ENCODE data around the gene FBN1. TPM values are rescaled to one million over a fixed set of nuclear protein-coding genes. Genes with fewer than 3 reads are reported as not detected.

The FBN1 gene
- total RNA-seq, 1 donor from 2014 or later = 0.80 TPM

DNA sequence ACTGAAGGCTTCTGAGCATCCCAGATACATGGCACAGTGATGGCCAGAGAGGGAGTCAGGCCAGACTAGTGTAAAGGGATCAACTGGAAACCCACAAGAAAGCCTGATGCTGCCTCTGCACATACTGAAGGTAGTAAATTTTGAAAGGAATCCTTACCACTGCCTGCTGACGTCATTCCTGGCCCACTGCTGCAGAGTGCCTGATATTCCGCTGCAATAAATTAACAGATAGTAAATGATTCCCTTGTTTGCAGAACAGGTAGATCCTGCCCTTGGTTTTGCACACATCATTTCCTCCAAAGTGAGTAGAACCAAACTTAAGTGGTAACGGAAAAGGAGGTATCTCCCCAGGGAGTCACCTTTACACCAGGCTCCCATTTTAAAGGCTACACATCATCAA, 146.7 kb downstream of the FBN1 start:
- intact Hi-C loops (cut with micrococcal nuclease) = no loop called here
- no peak for DNase-seq (ENCODE audit: low spot score)
- H3K27ac Mint-ChIP-seq = no peak overlapping the region
- H3K4me3 Mint-ChIP-seq (ENCODE audit: low read depth) = no peak overlapping the region
- H3K36me3 Mint-ChIP-seq (ENCODE audit: low read depth) = no peaks in the 10 kb centered on the region
- H3K27me3 Mint-ChIP-seq (ENCODE audit: low read depth) = no peaks in the 10 kb centered on the region
- H3K9me3 Mint-ChIP-seq = no peaks in the 10 kb centered on the region
- no peaks in the 10 kb centered on the region for H3K4me1 Mint-ChIP-seq (ENCODE audit: low read depth)

DNA sequence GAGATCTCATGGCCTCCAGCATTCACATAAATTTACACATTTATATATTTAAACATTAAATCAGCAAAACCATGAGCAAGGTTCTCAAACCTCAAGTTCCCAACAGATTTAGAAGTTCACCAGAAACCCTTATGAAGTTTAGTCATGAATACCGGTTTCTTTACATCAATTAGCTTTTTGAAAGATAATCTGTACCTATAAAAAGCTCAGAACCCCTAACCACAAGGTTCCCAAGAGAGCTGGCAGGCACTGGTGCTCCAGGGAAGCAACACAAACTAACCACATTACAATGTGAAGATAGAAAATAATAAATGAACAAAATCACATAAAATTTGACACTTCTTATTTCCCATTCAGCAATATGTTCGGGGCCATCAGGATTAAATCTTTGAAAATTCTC, 150.9 kb downstream of the FBN1 start:
- no peaks in the 10 kb centered on the region for H3K36me3 Mint-ChIP-seq (ENCODE audit: low read depth)
- H3K4me3 Mint-ChIP-seq (ENCODE audit: low read depth) = no peak overlapping the region
- no peaks in the 10 kb centered on the region for H3K4me1 Mint-ChIP-seq (ENCODE audit: low read depth)
- intact Hi-C loops (cut with micrococcal nuclease) = no loop called here
- H3K27ac Mint-ChIP-seq = no peak overlapping the region
- no peaks in the 10 kb centered on the region for H3K27me3 Mint-ChIP-seq (ENCODE audit: low read depth)
- H3K9me3 Mint-ChIP-seq = no peaks in the 10 kb centered on the region
- DNase-seq (ENCODE audit: low spot score) = no peak

DNA sequence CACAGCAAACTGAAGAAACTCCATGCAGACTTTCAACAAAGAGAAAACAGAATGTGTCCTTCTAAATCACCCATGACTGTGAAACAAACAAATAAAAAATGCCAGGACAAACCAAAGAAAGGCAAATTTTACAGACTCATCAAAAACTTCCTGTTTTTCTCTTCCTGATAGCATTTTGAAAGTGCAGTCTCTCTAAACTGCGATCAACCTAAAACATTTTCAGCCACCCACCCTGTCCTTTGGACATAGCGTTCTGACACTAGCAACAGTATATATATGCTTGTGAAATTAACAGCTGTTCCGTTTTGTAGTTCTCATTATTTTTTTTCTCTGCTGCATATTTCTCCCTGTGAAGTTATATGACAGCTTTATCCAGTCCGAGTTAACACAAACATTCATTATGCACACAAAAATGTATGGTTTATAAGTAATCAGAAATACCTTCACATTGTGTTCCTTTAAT, 151.7 kb downstream of the FBN1 start:
- H3K4me3 Mint-ChIP-seq (ENCODE audit: low read depth) = no peak overlapping the region
- H3K27ac Mint-ChIP-seq = no peak overlapping the region

DNA sequence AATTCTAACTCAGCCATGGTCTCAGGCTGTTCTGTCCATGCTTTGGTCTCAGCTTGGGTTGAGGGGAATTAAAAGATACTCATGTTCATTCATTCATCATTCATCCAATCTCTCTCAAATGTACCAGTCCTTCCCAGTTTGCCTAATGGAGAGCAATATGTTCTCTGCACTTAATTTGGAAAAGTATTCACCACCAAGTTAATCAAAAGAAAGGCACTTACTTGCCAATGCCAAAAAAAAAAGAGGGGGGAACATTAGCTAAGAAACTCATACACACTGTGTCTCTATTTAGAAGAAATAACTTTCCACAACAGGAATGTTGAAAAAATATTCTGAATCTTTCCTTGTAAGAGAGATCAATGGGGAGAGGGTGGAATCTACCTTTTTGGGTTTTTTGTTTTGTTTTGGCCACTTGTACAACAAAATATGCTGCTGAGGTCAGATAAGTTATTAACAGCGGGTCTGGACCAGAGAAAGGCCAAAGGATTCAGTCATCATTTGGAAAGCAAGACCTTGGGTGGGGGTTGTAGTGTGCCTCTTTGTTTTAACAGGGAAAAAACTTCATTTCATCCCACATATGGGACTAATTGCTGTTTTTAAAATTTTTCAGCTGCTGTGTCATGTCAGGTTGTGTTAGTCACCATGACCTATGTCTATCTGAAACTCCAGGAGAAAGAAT, 152.3 kb downstream of the FBN1 start:
- no peak overlapping the region for H3K4me3 Mint-ChIP-seq (ENCODE audit: low read depth)
- H3K4me1 Mint-ChIP-seq (ENCODE audit: low read depth) = no peaks in the 10 kb centered on the region
- intact Hi-C loops (cut with micrococcal nuclease) = no loop called here
- H3K27me3 Mint-ChIP-seq (ENCODE audit: low read depth) = no peaks in the 10 kb centered on the region
- no peak for DNase-seq (ENCODE audit: low spot score)
- H3K27ac Mint-ChIP-seq = no peak overlapping the region
- no peaks in the 10 kb centered on the region for H3K9me3 Mint-ChIP-seq
- H3K36me3 Mint-ChIP-seq (ENCODE audit: low read depth) = no peaks in the 10 kb centered on the region

More for the DNA sequence above, 151.7 kb downstream of the FBN1 start:
- H3K9me3 Mint-ChIP-seq = no peaks in the 10 kb centered on the region
- no peaks in the 10 kb centered on the region for H3K36me3 Mint-ChIP-seq (ENCODE audit: low read depth)
- DNase-seq (ENCODE audit: low spot score) = no peak
- intact Hi-C loops (cut with micrococcal nuclease) = no loop called here
- H3K27me3 Mint-ChIP-seq (ENCODE audit: low read depth) = no peaks in the 10 kb centered on the region
- H3K4me1 Mint-ChIP-seq (ENCODE audit: low read depth) = no peaks in the 10 kb centered on the region

DNA sequence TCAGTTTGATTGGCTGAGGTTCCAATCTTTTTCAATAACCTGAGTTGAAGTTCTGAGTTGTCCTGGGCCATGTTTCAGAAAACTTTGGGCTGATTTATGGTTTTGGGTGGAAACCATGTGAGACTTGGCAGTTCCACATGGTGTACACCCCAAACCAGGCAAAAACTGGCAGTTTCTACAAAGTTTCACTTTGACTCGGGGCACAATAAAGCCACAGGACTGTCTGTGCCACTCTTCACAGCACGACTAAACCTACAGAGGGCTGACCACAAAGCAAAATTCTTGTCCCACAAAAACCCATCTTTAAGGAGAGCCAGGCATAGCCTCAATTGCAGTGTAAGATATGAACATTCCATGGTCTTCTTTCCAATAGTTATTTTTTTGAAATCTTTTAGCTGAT, 159.3 kb downstream of the FBN1 start:
- no peaks in the 10 kb centered on the region for H3K36me3 Mint-ChIP-seq (ENCODE audit: low read depth)
- no peak overlapping the region for H3K4me3 Mint-ChIP-seq (ENCODE audit: low read depth)
- H3K9me3 Mint-ChIP-seq = no peaks in the 10 kb centered on the region
- DNase-seq (ENCODE audit: low spot score) = no peak
- H3K4me1 Mint-ChIP-seq (ENCODE audit: low read depth) = no peaks in the 10 kb centered on the region
- H3K27me3 Mint-ChIP-seq (ENCODE audit: low read depth) = peaks cover 4% of the 10 kb centered on the region
- H3K27ac Mint-ChIP-seq = no peak overlapping the region
- intact Hi-C loops (cut with micrococcal nuclease) = no loop called here

DNA sequence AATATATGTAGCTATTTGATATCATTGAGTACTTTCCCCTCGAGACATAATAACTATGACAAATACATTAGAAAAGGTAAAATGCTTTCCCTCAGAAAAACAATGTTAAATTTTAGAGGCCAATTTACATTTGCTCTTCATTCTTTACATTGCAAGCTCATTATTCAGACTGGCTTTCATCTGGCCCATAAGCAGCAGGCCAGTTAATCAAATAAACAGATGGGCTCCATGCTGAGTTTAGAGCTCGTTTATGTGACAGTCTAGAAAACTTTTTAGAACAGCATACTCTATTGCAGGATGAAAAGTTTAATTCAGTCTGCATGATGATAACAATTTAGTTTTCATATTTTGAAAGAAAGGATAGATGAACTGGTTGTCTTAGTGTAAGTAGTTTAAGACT, 163.7 kb downstream of the FBN1 start:
- intact Hi-C loops (cut with micrococcal nuclease) = no loop called here
- Mint-ChIP-seq H3K36me3 (ENCODE audit: low read depth) (no peaks in the 10 kb centered on the region), H3K27me3 (ENCODE audit: low read depth) (peaks cover 6% of the 10 kb centered on the region), H3K9me3 (no peaks in the 10 kb centered on the region), H3K4me1 (ENCODE audit: low read depth) (no peaks in the 10 kb centered on the region), H3K4me3 (ENCODE audit: low read depth) (no peak overlapping the region), H3K27ac (no peak overlapping the region)
- DNase-seq (ENCODE audit: low spot score) = no peak

DNA sequence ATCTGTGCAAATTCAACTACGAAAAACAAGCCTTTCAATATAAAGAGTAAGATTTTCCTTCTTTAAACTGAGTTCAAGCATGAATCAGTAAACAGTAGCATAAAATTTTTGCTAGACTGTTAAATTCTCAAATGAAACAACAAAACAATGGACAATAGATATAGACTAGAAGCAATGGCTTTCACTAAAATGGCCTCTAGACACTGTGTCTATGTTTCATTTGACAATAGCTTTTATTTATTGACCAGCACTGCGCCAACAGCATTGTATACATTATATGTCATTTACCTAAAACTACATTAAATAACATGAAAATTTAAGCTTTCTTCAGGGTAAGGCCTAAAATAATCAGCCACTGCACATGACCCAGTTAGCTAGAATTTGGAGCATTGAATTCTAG, 165.8 kb downstream of the FBN1 start:
- Mint-ChIP-seq H3K9me3 (no peaks in the 10 kb centered on the region), H3K4me3 (ENCODE audit: low read depth) (no peak overlapping the region), H3K36me3 (ENCODE audit: low read depth) (no peaks in the 10 kb centered on the region), H3K27me3 (ENCODE audit: low read depth) (peaks cover 6% of the 10 kb centered on the region), H3K4me1 (ENCODE audit: low read depth) (no peaks in the 10 kb centered on the region), H3K27ac (no peak overlapping the region)
- no peak for DNase-seq (ENCODE audit: low spot score)
- intact Hi-C loops (cut with micrococcal nuclease) = no loop called here

DNA sequence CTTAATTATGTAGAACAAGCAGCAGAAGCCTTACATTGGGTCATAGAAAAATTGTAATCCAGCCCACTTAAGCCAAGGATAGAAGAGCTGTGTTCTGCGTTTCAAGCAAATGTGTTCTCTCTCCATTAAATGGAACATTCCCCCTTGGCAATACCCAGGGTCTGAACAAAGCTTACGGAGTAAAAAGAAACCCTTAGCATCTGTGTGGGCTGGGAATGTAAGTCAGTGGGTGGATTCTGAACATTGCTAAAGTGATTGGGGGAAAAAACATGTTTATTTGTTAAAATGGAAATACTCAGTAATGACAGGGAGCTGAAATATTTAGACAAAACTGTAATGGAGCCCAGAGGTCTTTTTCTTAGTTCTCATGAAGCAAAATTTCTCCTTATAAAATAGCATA, 166.9 kb downstream of the FBN1 start:
- DNase-seq (ENCODE audit: low spot score) = no peak
- Mint-ChIP-seq H3K4me3 (ENCODE audit: low read depth) (no peak overlapping the region), H3K27ac (no peak overlapping the region), H3K9me3 (no peaks in the 10 kb centered on the region), H3K36me3 (ENCODE audit: low read depth) (no peaks in the 10 kb centered on the region), H3K27me3 (ENCODE audit: low read depth) (peaks cover 6% of the 10 kb centered on the region), H3K4me1 (ENCODE audit: low read depth) (no peaks in the 10 kb centered on the region)
- intact Hi-C loops (cut with micrococcal nuclease) = no loop called here

DNA sequence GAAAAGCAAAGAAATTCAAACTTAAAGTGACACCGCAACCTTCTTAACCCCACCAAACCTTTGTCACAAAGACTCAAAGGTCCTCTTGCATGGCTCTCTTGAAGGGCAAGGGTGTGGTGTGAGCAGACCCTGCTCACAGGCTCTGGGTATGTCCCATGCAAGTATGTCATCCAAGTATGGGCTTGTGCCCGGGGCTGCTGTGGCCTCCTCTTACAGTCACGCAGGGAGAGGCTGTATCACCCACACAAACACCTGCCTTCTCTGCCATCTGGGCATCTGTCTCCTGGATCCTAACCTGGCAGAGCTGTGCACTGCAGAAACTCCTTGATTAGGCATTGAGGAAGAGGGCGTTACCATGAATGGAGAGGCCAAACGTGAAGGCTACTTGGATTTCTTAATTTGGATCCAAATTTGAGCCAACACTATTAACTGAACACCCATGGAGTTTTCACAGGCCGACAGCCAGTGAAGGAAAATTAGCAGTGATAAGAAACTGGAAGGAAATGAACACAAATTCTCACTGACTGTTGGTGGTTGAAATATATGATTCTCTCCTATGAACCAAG, 167.6 kb downstream of the FBN1 start:
- H3K4me3 Mint-ChIP-seq (ENCODE audit: low read depth) = no peak overlapping the region
- no peaks in the 10 kb centered on the region for H3K36me3 Mint-ChIP-seq (ENCODE audit: low read depth)
- peaks cover 6% of the 10 kb centered on the region for H3K27me3 Mint-ChIP-seq (ENCODE audit: low read depth)
- H3K9me3 Mint-ChIP-seq = no peaks in the 10 kb centered on the region
- DNase-seq (ENCODE audit: low spot score) = no peak
- no peak overlapping the region for H3K27ac Mint-ChIP-seq
- intact Hi-C loops (cut with micrococcal nuclease) = no loop called here
- H3K4me1 Mint-ChIP-seq (ENCODE audit: low read depth) = no peaks in the 10 kb centered on the region

DNA sequence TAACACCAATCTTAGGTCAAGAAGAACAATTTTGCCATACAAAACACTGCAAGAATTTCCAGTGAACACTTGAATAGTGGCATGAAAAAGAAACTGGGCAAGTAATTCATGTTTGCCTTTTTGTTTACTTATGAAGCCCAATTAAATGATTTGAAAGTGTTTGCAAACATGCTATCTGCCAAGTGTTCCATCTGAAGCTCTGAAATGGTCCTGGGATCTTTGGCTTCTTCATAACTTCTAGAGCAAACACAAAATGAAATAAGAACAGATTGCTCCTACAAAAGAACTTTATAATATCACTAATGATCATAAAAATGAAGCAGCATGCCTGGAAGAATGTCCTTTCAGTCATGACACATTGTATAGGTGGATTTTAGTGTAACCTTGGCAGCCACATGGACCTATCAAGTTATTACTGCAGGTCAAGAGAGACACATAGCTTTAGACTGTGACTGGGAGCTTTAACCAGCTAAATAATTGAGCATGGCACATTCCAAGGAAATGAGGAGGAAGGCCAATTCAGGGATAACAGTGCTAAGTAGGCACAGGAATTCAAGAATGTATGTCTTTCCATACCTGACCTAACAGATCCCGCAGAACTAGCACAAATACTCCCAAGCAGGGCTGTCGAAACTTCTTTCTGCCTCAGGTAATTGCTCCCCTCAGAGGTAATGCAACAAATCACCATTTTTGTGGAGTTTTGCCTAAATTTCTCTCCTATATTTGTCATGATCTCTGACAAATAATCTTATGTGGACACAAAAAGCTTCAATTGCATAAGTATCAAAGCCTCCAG, 169.7 kb downstream of the FBN1 start:
- H3K4me1 Mint-ChIP-seq (ENCODE audit: low read depth) = no peaks in the 10 kb centered on the region
- H3K4me3 Mint-ChIP-seq (ENCODE audit: low read depth) = no peak overlapping the region
- no peak for DNase-seq (ENCODE audit: low spot score)
- intact Hi-C loops (cut with micrococcal nuclease) = no loop called here
- no peaks in the 10 kb centered on the region for H3K36me3 Mint-ChIP-seq (ENCODE audit: low read depth)
- no peaks in the 10 kb centered on the region for H3K9me3 Mint-ChIP-seq
- peaks cover 2% of the 10 kb centered on the region for H3K27me3 Mint-ChIP-seq (ENCODE audit: low read depth)
- H3K27ac Mint-ChIP-seq = no peak overlapping the region

DNA sequence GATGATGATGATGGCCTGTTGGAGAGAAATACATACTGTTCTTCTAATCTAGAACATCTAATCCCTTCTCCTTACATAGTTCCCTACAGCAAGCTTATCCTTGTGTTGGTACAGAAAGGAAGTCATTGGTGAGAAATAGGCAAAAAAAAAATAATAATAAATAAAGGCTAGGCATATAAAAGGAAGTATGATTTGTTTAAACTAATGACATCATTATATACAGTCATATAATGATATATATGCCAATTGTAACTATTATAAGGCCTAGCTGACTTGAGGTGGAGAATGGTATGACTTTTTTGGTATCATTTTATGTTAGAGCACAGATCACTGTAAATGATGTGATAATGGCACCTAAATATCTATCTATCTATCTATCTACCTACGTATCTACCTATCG, 171.8 kb downstream of the FBN1 start:
- DNase-seq (ENCODE audit: low spot score) = no peak
- intact Hi-C loops (cut with micrococcal nuclease) = no loop called here
- Mint-ChIP-seq H3K4me3 (ENCODE audit: low read depth) (no peak overlapping the region), H3K27me3 (ENCODE audit: low read depth) (peaks cover 2% of the 10 kb centered on the region), H3K27ac (no peak overlapping the region), H3K9me3 (no peaks in the 10 kb centered on the region), H3K4me1 (ENCODE audit: low read depth) (no peaks in the 10 kb centered on the region), H3K36me3 (ENCODE audit: low read depth) (no peaks in the 10 kb centered on the region)

DNA sequence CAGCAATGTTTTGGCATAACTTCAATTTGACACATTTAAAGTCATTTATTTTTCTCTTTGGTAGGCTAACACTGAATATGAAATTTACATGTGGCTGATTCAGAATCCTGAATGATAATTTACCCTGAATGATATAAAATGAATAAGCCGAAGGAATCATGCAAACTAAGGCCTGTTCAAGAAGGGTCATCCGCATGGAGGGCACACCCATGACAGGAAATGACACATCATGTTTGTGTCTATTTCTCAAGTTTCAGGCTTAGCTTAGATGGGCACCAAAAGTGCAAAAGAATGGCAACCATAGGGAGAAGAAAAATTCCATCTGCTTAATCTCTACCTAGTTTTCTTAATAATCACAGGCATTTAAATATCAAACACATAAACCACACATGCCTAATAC, 172.8 kb downstream of the FBN1 start:
- H3K27me3 Mint-ChIP-seq (ENCODE audit: low read depth) = peaks cover 2% of the 10 kb centered on the region
- intact Hi-C loops (cut with micrococcal nuclease) = no loop called here
- no peak overlapping the region for H3K27ac Mint-ChIP-seq
- no peaks in the 10 kb centered on the region for H3K36me3 Mint-ChIP-seq (ENCODE audit: low read depth)
- no peaks in the 10 kb centered on the region for H3K4me1 Mint-ChIP-seq (ENCODE audit: low read depth)
- no peak overlapping the region for H3K4me3 Mint-ChIP-seq (ENCODE audit: low read depth)
- DNase-seq (ENCODE audit: low spot score) = no peak
- H3K9me3 Mint-ChIP-seq = no peaks in the 10 kb centered on the region

DNA sequence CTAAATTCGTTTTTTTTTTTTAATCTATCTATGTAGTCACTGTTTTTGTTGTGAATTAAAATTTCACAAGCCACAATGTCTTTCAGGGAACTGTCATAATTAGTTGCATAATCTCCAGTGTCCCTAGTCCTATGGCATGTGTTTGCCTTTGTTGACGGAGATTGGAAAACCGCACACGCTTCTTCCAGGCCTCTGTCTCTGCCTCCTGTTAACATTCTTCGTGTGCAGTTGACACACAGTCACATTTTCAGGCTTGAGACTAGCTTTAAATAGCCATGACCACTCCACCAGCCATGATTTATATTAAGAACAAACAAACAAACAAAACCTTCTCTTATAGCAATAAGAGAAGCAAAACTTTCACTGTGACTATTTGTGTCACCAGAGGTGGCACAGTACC, 174.4 kb downstream of the FBN1 start:
- no peaks in the 10 kb centered on the region for H3K9me3 Mint-ChIP-seq
- H3K27ac Mint-ChIP-seq = no peak overlapping the region
- no peak overlapping the region for H3K4me3 Mint-ChIP-seq (ENCODE audit: low read depth)
- H3K27me3 Mint-ChIP-seq (ENCODE audit: low read depth) = no peaks in the 10 kb centered on the region
- DNase-seq (ENCODE audit: low spot score) = no peak
- no peaks in the 10 kb centered on the region for H3K36me3 Mint-ChIP-seq (ENCODE audit: low read depth)
- intact Hi-C loops (cut with micrococcal nuclease) = no loop called here
- H3K4me1 Mint-ChIP-seq (ENCODE audit: low read depth) = no peaks in the 10 kb centered on the region
